ENCODE results near the gene LRRC27. TPM values are rescaled to one million over a fixed set of nuclear protein-coding genes. Genes with fewer than 3 reads are reported as not detected.
A peak's percentile ranks its signal among the peaks of the same experiment; 100 is the strongest.

Gene LRRC27
- total RNA-seq, 1 experiment from 2014 or later = 5.6 TPM

DNA sequence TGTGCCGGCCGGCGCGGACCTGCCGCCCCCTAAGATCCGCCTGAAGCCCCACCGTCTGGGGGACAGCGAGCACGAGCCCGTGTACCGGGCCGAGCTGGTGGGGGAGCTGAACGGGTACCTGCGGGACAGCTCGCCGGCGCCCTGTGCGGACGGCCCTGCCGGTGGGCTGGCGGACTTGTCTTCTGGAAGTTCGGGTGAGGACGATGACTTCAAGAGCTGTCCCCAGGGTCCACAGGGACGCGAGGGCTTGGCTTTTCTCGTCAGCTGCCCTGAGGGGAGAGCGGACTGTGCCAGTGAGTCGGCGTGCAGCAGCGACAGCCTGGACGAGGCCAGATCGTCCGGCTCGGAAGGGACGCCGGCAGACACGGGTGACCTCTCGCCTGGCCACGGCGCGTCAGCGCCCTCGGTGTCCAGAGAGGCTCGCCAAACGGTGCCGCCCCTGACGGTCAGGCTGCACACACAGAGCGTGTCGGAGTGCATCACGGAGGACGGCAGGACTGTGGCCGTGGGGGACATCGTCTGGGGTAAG is 73.5 kb downstream of the LRRC27 start:
- no TSS peak for BruUV-seq (replicated peaks)
- ChIA-PET POLR2A (ENCODE audit: unreplicated experiment) (no interaction called here), CTCF (no interaction called here)

DNA sequence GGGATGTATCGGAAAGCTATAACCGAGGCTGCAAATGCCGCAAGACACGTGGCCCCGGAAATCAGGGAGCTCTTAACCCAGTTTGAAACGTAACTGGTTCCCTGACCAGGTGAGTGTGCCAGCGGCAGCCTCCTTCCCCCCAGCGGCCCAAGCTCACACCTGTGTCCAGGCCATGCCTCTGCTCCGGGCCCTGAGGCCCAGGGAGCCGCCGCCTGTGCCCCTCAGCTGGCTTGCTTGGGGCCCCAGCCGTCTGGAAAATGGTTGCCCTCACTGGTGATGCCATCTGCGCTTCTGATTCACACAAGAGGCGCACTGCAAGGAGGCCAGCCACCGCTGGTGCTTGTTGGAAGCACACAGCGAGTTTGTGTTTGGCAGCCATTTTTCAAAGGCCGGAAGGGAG is 74.2 kb downstream of the LRRC27 start:
- H4K20me1 ChIP-seq (ENCODE audit: low read length) = no peaks in the 10 kb centered on the region
- no peaks in the 10 kb centered on the region for H3K9me3 ChIP-seq (ENCODE audit: low read length)
- POLR2A ChIA-PET (ENCODE audit: unreplicated experiment) = no interaction called here
- no TSS peak for BruUV-seq (replicated peaks)
- peaks cover 23% of the 10 kb centered on the region for H3K4me1 ChIP-seq (ENCODE audit: insufficient read depth, low read length)
- no peaks in the 10 kb centered on the region for H3K27me3 ChIP-seq (ENCODE audit: low read length)
- ATAC-seq (no peak), DNase-seq (no peak)
- H3K27ac ChIP-seq (ENCODE audit: low read length) = no peak overlapping the region
- no peaks in the 10 kb centered on the region; the same call in 1 of the 2 replicates for H3K36me3 ChIP-seq (ENCODE audit: low read depth, low read length)
- H3F3A ChIP-seq (ENCODE audit: low read length, unreplicated experiment) = no peaks in the 10 kb centered on the region
- no peak overlapping the region for H3K4me2 ChIP-seq (ENCODE audit: low read length)
- intact Hi-C loops (cut with micrococcal nuclease) = no loop called here
- TF ChIP-seq EZH2phosphoT487 (IDR thresholded peaks at IDR 0.05; ENCODE audit: borderline replicate concordance, low read length) (no peak), EZH2 (IDR thresholded peaks at IDR 0.05; ENCODE audit: low read length, unreplicated experiment) (no peak)
- TF ChIP-seq, protein P1, sequence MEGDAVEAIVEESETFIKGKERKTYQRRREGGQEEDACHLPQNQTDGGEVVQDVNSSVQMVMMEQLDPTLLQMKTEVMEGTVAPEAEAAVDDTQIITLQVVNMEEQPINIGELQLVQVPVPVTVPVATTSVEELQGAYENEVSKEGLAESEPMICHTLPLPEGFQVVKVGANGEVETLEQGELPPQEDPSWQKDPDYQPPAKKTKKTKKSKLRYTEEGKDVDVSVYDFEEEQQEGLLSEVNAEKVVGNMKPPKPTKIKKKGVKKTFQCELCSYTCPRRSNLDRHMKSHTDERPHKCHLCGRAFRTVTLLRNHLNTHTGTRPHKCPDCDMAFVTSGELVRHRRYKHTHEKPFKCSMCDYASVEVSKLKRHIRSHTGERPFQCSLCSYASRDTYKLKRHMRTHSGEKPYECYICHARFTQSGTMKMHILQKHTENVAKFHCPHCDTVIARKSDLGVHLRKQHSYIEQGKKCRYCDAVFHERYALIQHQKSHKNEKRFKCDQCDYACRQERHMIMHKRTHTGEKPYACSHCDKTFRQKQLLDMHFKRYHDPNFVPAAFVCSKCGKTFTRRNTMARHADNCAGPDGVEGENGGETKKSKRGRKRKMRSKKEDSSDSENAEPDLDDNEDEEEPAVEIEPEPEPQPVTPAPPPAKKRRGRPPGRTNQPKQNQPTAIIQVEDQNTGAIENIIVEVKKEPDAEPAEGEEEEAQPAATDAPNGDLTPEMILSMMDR (conservative IDR thresholded peaks at IDR 0.05; ENCODE audit: low read depth, low read length) = no peak
- no peak overlapping the region for H3K9ac ChIP-seq (ENCODE audit: low read length)
- no peak overlapping the region for H3K4me3 ChIP-seq (ENCODE audit: low read length)
- CTCF ChIA-PET = no interaction called here
- H3K79me2 ChIP-seq (ENCODE audit: low read length) = peaks cover 69% of the 10 kb centered on the region
- H2AFZ ChIP-seq (ENCODE audit: low read length) = no peak overlapping the region
- no peaks in the 10 kb centered on the region for H3K9me2 ChIP-seq (replicated peaks; ENCODE audit: low read length)

More for the DNA sequence above, 73.5 kb downstream of the LRRC27 start:
- intact Hi-C loops (cut with micrococcal nuclease) = no loop called here
- no peak overlapping the region for H3K9ac ChIP-seq (ENCODE audit: low read length)
- no peak for DNase-seq
- H3K9me3 ChIP-seq (ENCODE audit: low read length) = no peaks in the 10 kb centered on the region
- no peaks in the 10 kb centered on the region for H3F3A ChIP-seq (ENCODE audit: low read length, unreplicated experiment)
- no peaks in the 10 kb centered on the region for H4K20me1 ChIP-seq (ENCODE audit: low read length)
- no peak for ATAC-seq
- H2AFZ ChIP-seq (ENCODE audit: low read length) = no peak overlapping the region
- no peaks in the 10 kb centered on the region for H3K9me2 ChIP-seq (replicated peaks; ENCODE audit: low read length)
- peaks cover 23% of the 10 kb centered on the region for H3K4me1 ChIP-seq (ENCODE audit: insufficient read depth, low read length)
- peaks cover 69% of the 10 kb centered on the region for H3K79me2 ChIP-seq (ENCODE audit: low read length)
- H3K4me2 ChIP-seq (ENCODE audit: low read length) = no peak overlapping the region
- no peaks in the 10 kb centered on the region; the same call in 1 of the 2 replicates for H3K36me3 ChIP-seq (ENCODE audit: low read depth, low read length)
- no peak overlapping the region for H3K4me3 ChIP-seq (ENCODE audit: low read length)
- TF ChIP-seq EZH2 (IDR thresholded peaks at IDR 0.05; ENCODE audit: low read length, unreplicated experiment) = no peak
- no peak for TF ChIP-seq EZH2phosphoT487 (IDR thresholded peaks at IDR 0.05; ENCODE audit: borderline replicate concordance, low read length)
- TF ChIP-seq, protein P1 (conservative IDR thresholded peaks at IDR 0.05; ENCODE audit: low read depth, low read length) = no peak
- H3K27me3 ChIP-seq (ENCODE audit: low read length) = no peaks in the 10 kb centered on the region
- H3K27ac ChIP-seq (ENCODE audit: low read length) = no peak overlapping the region

DNA sequence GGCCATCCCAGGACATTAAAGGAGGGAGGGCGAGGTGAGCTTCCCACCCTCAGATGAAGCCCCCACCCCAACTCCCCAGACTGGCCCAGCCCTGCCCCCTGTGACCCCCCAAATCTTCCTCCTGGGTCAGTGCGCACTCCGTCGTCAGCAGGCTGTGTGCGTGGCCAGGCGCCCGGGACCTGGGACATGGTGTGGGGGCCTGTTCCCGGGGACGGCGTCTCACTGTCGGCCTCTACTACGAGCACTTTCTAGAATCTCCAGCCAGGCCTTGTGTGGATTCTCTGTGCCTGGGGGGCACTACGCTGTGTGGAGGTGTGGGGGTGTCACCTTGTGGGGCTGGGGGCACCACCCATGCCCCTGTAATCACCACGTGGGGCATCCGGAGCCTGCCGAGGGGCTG is 74.8 kb downstream of the LRRC27 start:
- Histone ChIP-seq H2AFZ (ENCODE audit: low read length) (no peak overlapping the region), H3K4me1 (ENCODE audit: insufficient read depth, low read length) (peaks cover 23% of the 10 kb centered on the region), H4K20me1 (ENCODE audit: low read length) (no peaks in the 10 kb centered on the region), H3K9me2 (replicated peaks; ENCODE audit: low read length) (no peaks in the 10 kb centered on the region), H3F3A (ENCODE audit: low read length, unreplicated experiment) (no peaks in the 10 kb centered on the region), H3K4me3 (ENCODE audit: low read length) (no peak overlapping the region), H3K9me3 (ENCODE audit: low read length) (no peaks in the 10 kb centered on the region), H3K9ac (ENCODE audit: low read length) (peak overlapping the region; percentile 64; the same call in 1 of the 2 replicates), H3K4me2 (ENCODE audit: low read length) (peak overlapping the region; percentile 19; the same call in 1 of the 2 replicates), H3K79me2 (ENCODE audit: low read length) (peaks cover 68% of the 10 kb centered on the region), H3K27me3 (ENCODE audit: low read length) (no peaks in the 10 kb centered on the region), H3K27ac (ENCODE audit: low read length) (peak overlapping the region; percentile 80), H3K36me3 (ENCODE audit: low read depth, low read length) (no peaks in the 10 kb centered on the region; the same call in 1 of the 2 replicates)
- intact Hi-C loops (cut with micrococcal nuclease) = no loop called here
- no peak for DNase-seq
- no peak for ATAC-seq
- TF ChIP-seq, protein P1 (conservative IDR thresholded peaks at IDR 0.05; ENCODE audit: low read depth, low read length) = no peak
- TF ChIP-seq EZH2 (IDR thresholded peaks at IDR 0.05; ENCODE audit: low read length, unreplicated experiment) = no peak
- no peak for TF ChIP-seq EZH2phosphoT487 (IDR thresholded peaks at IDR 0.05; ENCODE audit: borderline replicate concordance, low read length)
- POLR2A ChIA-PET (ENCODE audit: unreplicated experiment) = interaction anchor here (0.6 kb wide), 1 partner anchor 46 kb away, joined by 4 read pairs; no protein-coding TSS in a partner anchor
- no TSS peak for BruUV-seq (replicated peaks)
- CTCF ChIA-PET = no interaction called here
